Keratinocyte (primary cell): ENCODE measurements around the gene MTX2. TPM values are rescaled to one million over a fixed set of nuclear protein-coding genes. Genes with fewer than 3 reads are reported as not detected.

Experiments
- DNase-seq: peaks from one replicate; pipeline ENCODE4 v3.0.0-alpha.2; 2011; ENCODE audit warnings: low read depth, missing footprints, low spot score
- FAIRE-seq: peaks from 2 replicates; lab custom pipeline; 2011; peaks lifted over from hg19 to GRCh38; lab: Jason Lieb, UNC
- H2AFZ ChIP-seq: 2 replicates; pipeline ENCODE4 v1.6.0; 2012; ENCODE audit warnings: low read length, control low read depth, inconsistent platforms; ENCODE audit not compliant: control insufficient read depth
- H3K27ac ChIP-seq: 2 replicates; pipeline ENCODE4 v1.5.1; 2011; ENCODE audit warnings: low read length; ENCODE audit not compliant: control insufficient read depth, insufficient read depth
- H3K27me3 ChIP-seq: 3 replicates; pipeline ENCODE4 v1.6.0; 2011; ENCODE audit warnings: low read length; ENCODE audit not compliant: control insufficient read depth, insufficient read depth; ENCODE audit errors: extremely low read depth
- H3K36me3 ChIP-seq, 2 experiments: 2 replicates in 1 of 2; 3 replicates in 1 of 2; pipeline ENCODE4 v1.5.1; 2011; ENCODE audit warnings: low read length in 2 of 2, mild to moderate bottlenecking in 1 of 2; ENCODE audit not compliant: control insufficient read depth in 2 of 2, insufficient read depth in 2 of 2; ENCODE audit errors: extremely low read depth in 1 of 2
- H3K4me1 ChIP-seq: 3 replicates; pipeline ENCODE4 v1.5.1; 2011; ENCODE audit warnings: low read length; ENCODE audit not compliant: control insufficient read depth, insufficient read depth; ENCODE audit errors: extremely low read depth
- H3K4me2 ChIP-seq: 3 replicates; pipeline ENCODE4 v1.6.0; 2011; ENCODE audit warnings: low read depth, low read length; ENCODE audit not compliant: control insufficient read depth, insufficient read depth; ENCODE audit errors: extremely low read depth
- H3K4me3 ChIP-seq, 3 experiments: fragments of 200-600 bp in 1 of 3; sonication (generic) in 1 of 3; 2 replicates in 2 of 3; 3 replicates in 1 of 3; pipeline ENCODE4 v1.5.1; 2011 to 2016; ENCODE audit warnings: low read length in 3 of 3, mild to moderate bottlenecking in 3 of 3, control low read depth in 2 of 3, inconsistent platforms in 1 of 3, low read depth in 1 of 3, mixed read lengths in 1 of 3, mixed run types in 1 of 3, moderate library complexity in 1 of 3; ENCODE audit not compliant: control insufficient read depth in 2 of 3, insufficient read depth in 2 of 3; ENCODE audit errors: extremely low read depth in 1 of 3
- H3K79me2 ChIP-seq: 2 replicates; pipeline ENCODE4 v1.6.0; 2012; ENCODE audit warnings: low read length; ENCODE audit not compliant: control insufficient read depth, insufficient read depth
- H3K9ac ChIP-seq: 3 replicates; pipeline ENCODE4 v1.6.0; 2011; ENCODE audit warnings: low read length; ENCODE audit not compliant: control insufficient read depth, insufficient read depth; ENCODE audit errors: extremely low read depth
- H3K9me1 ChIP-seq: 3 replicates; pipeline ENCODE4 v1.6.0; 2011; ENCODE audit warnings: low read length; ENCODE audit not compliant: control insufficient read depth, insufficient read depth; ENCODE audit errors: extremely low read depth
- H3K9me3 ChIP-seq: 2 replicates; pipeline ENCODE4 v1.5.1; 2012; ENCODE audit warnings: low read depth, low read length; ENCODE audit not compliant: control insufficient read depth
- H4K20me1 ChIP-seq: 3 replicates; pipeline ENCODE4 v1.6.0; 2011; ENCODE audit warnings: low read length; ENCODE audit not compliant: control insufficient read depth, insufficient read depth; ENCODE audit errors: extremely low read depth
- EZH2 ChIP-seq: IDR thresholded peaks from one replicate; pipeline ENCODE4 v1.6.1; 2012; ENCODE audit warnings: inconsistent platforms, mild to moderate bottlenecking, low read length, moderate library complexity
- dilution Hi-C: fragments of 300-500 bp; cut with MboI; formaldehyde crosslinking; loops from one replicate; pipeline ENCODE4 v1.7.0; 2020; ENCODE audit warnings: low sequenced_read_pairs; ENCODE audit not compliant: extremely low pct_ligation_motif_present
- polyA plus RNA-seq, 5 experiments: library from polyadenylated mRNA; depleted of rRNA in 3 of 5; stranded (reverse) in 3 of 5; stranded (forward) in 1 of 5; unstranded in 1 of 5; fragments of >200 nt; gene quantifications; 1 replicate in 1 of 5; 2 replicates in 3 of 5; 3 replicates in 1 of 5; pipeline versions ENCODE4 v1.2.1 to v1.2.3, GENCODE V29; 2011 to 2012; ENCODE audit warnings: missing spikeins in 2 of 5, low read depth in 1 of 5, low replicate concordance in 1 of 5
- TF ChIP-seq, protein P1 (sequence below), 3 experiments: IDR thresholded peaks in 1 of 3; conservative IDR thresholded peaks in 1 of 3; optimal IDR thresholded peaks in 1 of 3; 2 replicates in 2 of 3; 3 replicates in 1 of 3; pipeline versions ENCODE3 to v1.5.1; 2011; ENCODE audit warnings: low read length in 3 of 3, mild to moderate bottlenecking in 3 of 3, moderate library complexity in 2 of 3, control low read depth in 1 of 3, inconsistent platforms in 1 of 3; ENCODE audit not compliant: insufficient read depth in 2 of 3; ENCODE audit errors: extremely low read depth in 1 of 3

Gene MTX2
- polyA plus RNA-seq, 1 donor (not counting 4 experiments of a cell fraction or from before 2014, with no cell fraction given), result 60.3 TPM

DNA sequence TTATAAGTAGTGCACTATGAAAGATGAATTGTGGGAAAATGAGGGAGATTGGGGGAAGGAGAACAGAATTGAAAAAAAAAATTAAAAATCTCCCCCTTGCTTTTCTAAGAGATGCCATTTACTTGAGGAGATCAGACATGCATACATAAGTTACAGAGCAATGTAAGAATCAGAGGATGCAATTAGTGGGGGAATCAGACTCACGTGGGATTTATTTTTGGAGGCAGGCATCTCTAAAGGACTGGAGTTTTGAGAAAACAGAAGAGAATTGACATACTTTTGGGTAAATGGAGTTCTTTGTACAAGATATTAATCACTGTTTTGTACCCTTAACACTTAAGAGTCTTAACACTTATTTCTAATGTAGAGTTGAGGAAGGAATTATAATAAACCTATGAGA, 52.7 kb downstream of the MTX2 start:
- Histone ChIP-seq H3K79me2 (no peaks in the 10 kb centered on the region), H3K9ac (no peak overlapping the region), H3K4me1 (no peaks in the 10 kb centered on the region), H2AFZ (no peak overlapping the region), H3K27ac (no peak overlapping the region), H3K9me3 (no peaks in the 10 kb centered on the region), H3K9me1 (no peaks in the 10 kb centered on the region), H3K27me3 (no peaks in the 10 kb centered on the region), H3K4me2 (no peak overlapping the region), H4K20me1 (no peaks in the 10 kb centered on the region), H3K36me3 (no peaks in the 10 kb centered on the region), H3K4me3 (no peak overlapping the region)
- no peak for DNase-seq
- TF ChIP-seq EZH2, result no peak
- TF ChIP-seq, protein P1, sequence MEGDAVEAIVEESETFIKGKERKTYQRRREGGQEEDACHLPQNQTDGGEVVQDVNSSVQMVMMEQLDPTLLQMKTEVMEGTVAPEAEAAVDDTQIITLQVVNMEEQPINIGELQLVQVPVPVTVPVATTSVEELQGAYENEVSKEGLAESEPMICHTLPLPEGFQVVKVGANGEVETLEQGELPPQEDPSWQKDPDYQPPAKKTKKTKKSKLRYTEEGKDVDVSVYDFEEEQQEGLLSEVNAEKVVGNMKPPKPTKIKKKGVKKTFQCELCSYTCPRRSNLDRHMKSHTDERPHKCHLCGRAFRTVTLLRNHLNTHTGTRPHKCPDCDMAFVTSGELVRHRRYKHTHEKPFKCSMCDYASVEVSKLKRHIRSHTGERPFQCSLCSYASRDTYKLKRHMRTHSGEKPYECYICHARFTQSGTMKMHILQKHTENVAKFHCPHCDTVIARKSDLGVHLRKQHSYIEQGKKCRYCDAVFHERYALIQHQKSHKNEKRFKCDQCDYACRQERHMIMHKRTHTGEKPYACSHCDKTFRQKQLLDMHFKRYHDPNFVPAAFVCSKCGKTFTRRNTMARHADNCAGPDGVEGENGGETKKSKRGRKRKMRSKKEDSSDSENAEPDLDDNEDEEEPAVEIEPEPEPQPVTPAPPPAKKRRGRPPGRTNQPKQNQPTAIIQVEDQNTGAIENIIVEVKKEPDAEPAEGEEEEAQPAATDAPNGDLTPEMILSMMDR (optimal IDR thresholded peaks at IDR 0.05 in 1 of 3, IDR thresholded peaks at IDR 0.05 in 1 of 3, conservative IDR thresholded peaks at IDR 0.05 in 1 of 3; ENCODE audit: extremely low read depth in 1 of 3, insufficient read depth in 2 of 3, low read length in 3 of 3), result no peak
- FAIRE-seq, result no peak
- dilution Hi-C loops, result no loop called here

DNA sequence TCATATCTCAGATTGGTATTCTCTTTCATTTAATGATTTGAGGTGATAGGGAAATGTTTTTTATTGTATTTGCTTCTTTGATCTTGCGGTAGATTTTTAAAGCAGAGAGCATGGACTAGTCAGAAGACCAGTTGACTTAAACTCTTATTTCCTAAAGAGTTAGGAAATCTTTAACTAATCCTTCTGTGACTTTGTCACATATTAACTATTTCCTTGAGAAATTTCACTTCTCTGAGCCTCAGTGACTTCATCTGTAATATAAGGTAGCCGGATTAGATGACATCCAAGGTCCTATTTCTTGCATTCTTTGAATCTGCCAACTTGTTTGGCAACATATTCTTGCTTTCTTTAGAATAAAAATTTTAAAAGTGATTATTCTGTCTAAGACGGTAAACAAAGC, 55.6 kb downstream of the MTX2 start:
- TF ChIP-seq, protein P1 (optimal IDR thresholded peaks at IDR 0.05 in 1 of 3, IDR thresholded peaks at IDR 0.05 in 1 of 3, conservative IDR thresholded peaks at IDR 0.05 in 1 of 3; ENCODE audit: extremely low read depth in 1 of 3, insufficient read depth in 2 of 3, low read length in 3 of 3), result no peak
- FAIRE-seq (no peak), DNase-seq (no peak)
- no peaks in the 10 kb centered on the region for H3K79me2 ChIP-seq
- no peak overlapping the region for H3K27ac ChIP-seq
- H3K9me1 ChIP-seq, result no peaks in the 10 kb centered on the region
- no peaks in the 10 kb centered on the region for H3K27me3 ChIP-seq
- H3K4me3 ChIP-seq, result no peak overlapping the region
- no peaks in the 10 kb centered on the region for H4K20me1 ChIP-seq
- dilution Hi-C loops, result no loop called here
- no peak overlapping the region for H3K4me2 ChIP-seq
- no peaks in the 10 kb centered on the region for H3K9me3 ChIP-seq
- no peak overlapping the region for H3K9ac ChIP-seq
- H2AFZ ChIP-seq, result no peak overlapping the region
- H3K36me3 ChIP-seq, result no peaks in the 10 kb centered on the region
- no peaks in the 10 kb centered on the region for H3K4me1 ChIP-seq
